Adrenal gland (tissue), 5 donors: Measurements from ENCODE around the gene OTUD3.

Experiments used
- POLR2A ChIP-seq, 2 donors: fragments of 450-650 bp; IDR thresholded peaks; one replicate each; pipeline ENCODE4 v1.6.1; 2017; ENCODE audit warnings: antibody characterized with exemption in 2 of 2, mild to moderate bottlenecking in 2 of 2, moderate library complexity in 1 of 2
- TF ChIP-seq, protein P1 (sequence below), 6 experiments: fragments of 450-650 bp in 4 of 6; fragments of 200-600 bp in 2 of 6; sonication (generic) in 1 of 6; IDR thresholded peaks; 1 replicate in 5 of 6; 2 replicates in 1 of 6; pipeline versions ENCODE4 v1.5.1 to v1.8.0; 2016 to 2021; ENCODE audit warnings: antibody characterized with exemption in 6 of 6, mild to moderate bottlenecking in 2 of 6, moderate library complexity in 1 of 6
- donor health status: DM: no; HTN: no; CAD: no.

DNA sequence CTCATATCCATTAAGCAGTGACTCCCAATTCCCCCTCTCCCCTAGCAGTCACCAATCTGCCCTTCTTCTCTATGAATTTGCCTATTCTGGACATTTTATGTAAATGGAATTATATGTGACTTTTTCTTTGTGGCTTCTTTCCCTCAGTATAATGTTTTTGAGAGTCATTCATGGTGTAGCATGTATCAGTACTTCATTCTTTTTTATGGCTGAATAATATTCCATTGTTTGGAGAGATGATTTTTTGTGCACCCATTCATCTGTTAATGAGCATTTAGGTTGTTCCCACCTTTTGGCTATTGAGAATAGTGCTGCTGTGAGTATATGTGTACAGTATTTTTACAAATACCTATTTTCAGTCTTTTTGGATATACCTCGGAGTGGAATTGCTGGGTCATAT lies 19.5 kb downstream of the OTUD3 start:
- TF ChIP-seq, protein P1, sequence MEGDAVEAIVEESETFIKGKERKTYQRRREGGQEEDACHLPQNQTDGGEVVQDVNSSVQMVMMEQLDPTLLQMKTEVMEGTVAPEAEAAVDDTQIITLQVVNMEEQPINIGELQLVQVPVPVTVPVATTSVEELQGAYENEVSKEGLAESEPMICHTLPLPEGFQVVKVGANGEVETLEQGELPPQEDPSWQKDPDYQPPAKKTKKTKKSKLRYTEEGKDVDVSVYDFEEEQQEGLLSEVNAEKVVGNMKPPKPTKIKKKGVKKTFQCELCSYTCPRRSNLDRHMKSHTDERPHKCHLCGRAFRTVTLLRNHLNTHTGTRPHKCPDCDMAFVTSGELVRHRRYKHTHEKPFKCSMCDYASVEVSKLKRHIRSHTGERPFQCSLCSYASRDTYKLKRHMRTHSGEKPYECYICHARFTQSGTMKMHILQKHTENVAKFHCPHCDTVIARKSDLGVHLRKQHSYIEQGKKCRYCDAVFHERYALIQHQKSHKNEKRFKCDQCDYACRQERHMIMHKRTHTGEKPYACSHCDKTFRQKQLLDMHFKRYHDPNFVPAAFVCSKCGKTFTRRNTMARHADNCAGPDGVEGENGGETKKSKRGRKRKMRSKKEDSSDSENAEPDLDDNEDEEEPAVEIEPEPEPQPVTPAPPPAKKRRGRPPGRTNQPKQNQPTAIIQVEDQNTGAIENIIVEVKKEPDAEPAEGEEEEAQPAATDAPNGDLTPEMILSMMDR (IDR thresholded peaks at IDR 0.05) = no peak
- no peak for TF ChIP-seq POLR2A (IDR thresholded peaks at IDR 0.05)
